H1 (cell line): ENCODE measurements around the gene VPS51. TPM values are rescaled to one million over a fixed set of nuclear protein-coding genes. Genes with fewer than 3 reads are reported as not detected.

Experiments
- CTCF ChIA-PET: fragments of 300-600 bp; sonication (Branson Sonifier 250); formaldehyde crosslinking; loops from one replicate; lab custom pipeline; 2021; ENCODE audit not compliant: partially characterized antibody; lab: Charles Lee
- POLR2A ChIA-PET: fragments of 300-600 bp; sonication (Branson Sonifier 250); formaldehyde crosslinking; loops from one replicate; lab custom pipeline; 2021; ENCODE audit warnings: inconsistent platforms; ENCODE audit not compliant: partially characterized antibody; lab: Charles Lee
- DNase-seq, 2 experiments: peaks; one replicate each; pipeline versions ENCODE4 v3.0.0 to v3.0.0-alpha.2; 2010 to 2022; ENCODE audit warnings: low spot score in 2 of 2, low read depth in 1 of 2, mixed read lengths in 1 of 2
- FAIRE-seq: peaks from 2 replicates; lab custom pipeline; 2011; peaks lifted over from hg19 to GRCh38; lab: Jason Lieb, UNC
- H2AFZ ChIP-seq: 2 replicates; pipeline ENCODE4 v1.8.1; 2012; ENCODE audit warnings: low read length, inconsistent platforms
- H2AK5ac ChIP-seq: 2 replicates; pipeline ENCODE4 v1.6.1; 2013; ENCODE audit warnings: low read depth, low read length
- H2BK120ac ChIP-seq: replicated peaks from 2 replicates; pipeline ENCODE3; 2013; ENCODE audit warnings: low read depth, low read length, inconsistent platforms
- H2BK12ac ChIP-seq: 2 replicates; pipeline ENCODE4 v1.6.1; 2013; ENCODE audit warnings: low read depth, low read length
- H2BK15ac ChIP-seq: 2 replicates; pipeline ENCODE4 v1.6.1; 2013; ENCODE audit warnings: low read length
- H2BK20ac ChIP-seq: 2 replicates; pipeline ENCODE4 v1.6.1; 2013; ENCODE audit warnings: low read length
- H2BK5ac ChIP-seq: 2 replicates; pipeline ENCODE4 v1.6.1; 2013; ENCODE audit warnings: low read depth, low read length
- H3K14ac ChIP-seq: 2 replicates; pipeline ENCODE4 v1.6.1; 2013; ENCODE audit warnings: inconsistent platforms; ENCODE audit not compliant: insufficient read length
- H3K18ac ChIP-seq: 2 replicates; pipeline ENCODE4 v1.6.1; 2013; ENCODE audit warnings: low read length; ENCODE audit errors: extremely low read depth
- H3K23ac ChIP-seq: 2 replicates; pipeline ENCODE4 v1.6.1; 2013; ENCODE audit warnings: inconsistent platforms; ENCODE audit not compliant: insufficient read length
- H3K23me2 ChIP-seq: 2 replicates; pipeline ENCODE4 v1.6.1; 2013; ENCODE audit warnings: low read depth, low read length
- H3K27ac ChIP-seq: 2 replicates; pipeline ENCODE4 v1.6.1; 2011; ENCODE audit warnings: low read depth, low read length, inconsistent platforms
- H3K27me3 ChIP-seq, 4 experiments: replicated peaks in 1 of 4; 1 replicate in 1 of 4; 2 replicates in 3 of 4; pipeline versions ENCODE4 v1.6.1 to v1.8.1; 2011 to 2013; ENCODE audit warnings: low read length in 3 of 4, mild to moderate bottlenecking in 3 of 4, inconsistent platforms in 2 of 4, mixed read lengths in 2 of 4, moderate library complexity in 1 of 4; ENCODE audit not compliant: control insufficient read depth in 3 of 4, insufficient read depth in 3 of 4; ENCODE audit errors: extremely low read depth in 1 of 4
- H3K36me3 ChIP-seq, 4 experiments: 2 replicates each; pipeline versions ENCODE4 v1.6.1 to v1.8.1; 2011 to 2013; ENCODE audit warnings: mild to moderate bottlenecking in 4 of 4, low read length in 3 of 4, moderate library complexity in 2 of 4, control low read depth in 1 of 4, inconsistent platforms in 1 of 4; ENCODE audit not compliant: insufficient read depth in 4 of 4, control insufficient read depth in 2 of 4
- H3K4ac ChIP-seq: replicated peaks from 2 replicates; pipeline ENCODE3; 2013; ENCODE audit warnings: low read length, low read depth, mixed read lengths, inconsistent platforms; ENCODE audit not compliant: insufficient read length
- H3K4me1 ChIP-seq, 4 experiments: replicated peaks in 1 of 4; 1 replicate in 1 of 4; 2 replicates in 3 of 4; pipeline versions ENCODE4 v1.6.1 to v1.8.1; 2011 to 2013; ENCODE audit warnings: low read length in 3 of 4, inconsistent platforms in 2 of 4, mixed read lengths in 1 of 4; ENCODE audit not compliant: insufficient read depth in 4 of 4, control insufficient read depth in 3 of 4
- H3K4me2 ChIP-seq, 2 experiments: 2 replicates each; pipeline versions ENCODE4 v1.6.1 to v1.8.1; 2011 to 2013; ENCODE audit warnings: low read depth in 2 of 2, low read length in 2 of 2, control low read depth in 1 of 2, inconsistent platforms in 1 of 2, mild to moderate bottlenecking in 1 of 2; ENCODE audit not compliant: insufficient read depth in 1 of 2
- H3K4me3 ChIP-seq, 4 experiments: fragments of 200-600, 300-600 bp in 1 of 4; sonication (generic), shearing (Covaris generic), sonication (Bioruptor Twin) in 1 of 4; 2 replicates each; pipeline versions ENCODE4 v1.5.1 to v1.8.1; 2011 to 2016; ENCODE audit warnings: low read length in 4 of 4, low read depth in 3 of 4, control low read depth in 2 of 4, inconsistent platforms in 2 of 4, mild to moderate bottlenecking in 2 of 4, mixed read lengths in 1 of 4, moderate library complexity in 1 of 4; ENCODE audit not compliant: insufficient read depth in 2 of 4; ENCODE audit errors: extremely low read depth in 1 of 4
- H3K56ac ChIP-seq: replicated peaks from 2 replicates; pipeline ENCODE3; 2013; ENCODE audit warnings: low read depth, mild to moderate bottlenecking, mixed read lengths, low read length, inconsistent platforms; ENCODE audit not compliant: insufficient read length
- H3K79me1 ChIP-seq: 2 replicates; pipeline ENCODE4 v1.6.1; 2013; ENCODE audit warnings: low read depth, low read length, control low read depth
- H3K79me2 ChIP-seq, 2 experiments: 2 replicates each; pipeline versions ENCODE4 v1.6.1 to v1.8.1; 2012 to 2013; ENCODE audit warnings: low read length in 2 of 2, mild to moderate bottlenecking in 2 of 2, inconsistent platforms in 1 of 2; ENCODE audit not compliant: insufficient read depth in 2 of 2, control insufficient read depth in 1 of 2
- H3K9ac ChIP-seq, 4 experiments: replicated peaks in 1 of 4; 1 replicate in 1 of 4; 2 replicates in 3 of 4; pipeline versions ENCODE4 v1.6.1 to v1.8.1; 2011 to 2013; ENCODE audit warnings: low read depth in 3 of 4, low read length in 3 of 4, control low read depth in 2 of 4, mild to moderate bottlenecking in 2 of 4, moderate library complexity in 2 of 4, inconsistent platforms in 1 of 4; ENCODE audit errors: extremely low read depth in 1 of 4
- H3K9me3 ChIP-seq, 2 experiments: 2 replicates each; pipeline versions ENCODE4 v1.6.1 to v1.8.1; 2012 to 2013; ENCODE audit warnings: mild to moderate bottlenecking in 2 of 2, moderate library complexity in 2 of 2, control low read depth in 1 of 2, inconsistent platforms in 1 of 2, low read depth in 1 of 2, low read length in 1 of 2, mixed read lengths in 1 of 2; ENCODE audit not compliant: insufficient read depth in 2 of 2
- H4K20me1 ChIP-seq, 2 experiments: replicated peaks in 1 of 2; 2 replicates each; pipeline versions ENCODE3 to v1.8.1; 2011 to 2013; ENCODE audit warnings: inconsistent platforms in 2 of 2, low read length in 2 of 2, mild to moderate bottlenecking in 1 of 2; ENCODE audit not compliant: insufficient read depth in 2 of 2, control insufficient read depth in 1 of 2
- H4K5ac ChIP-seq: 2 replicates; pipeline ENCODE4 v1.6.1; 2013; ENCODE audit warnings: low read length, low read depth, mixed read lengths, inconsistent platforms; ENCODE audit not compliant: insufficient read length
- H4K8ac ChIP-seq: 2 replicates; pipeline ENCODE4 v1.8.0; 2013; ENCODE audit warnings: mild to moderate bottlenecking, moderate library complexity, low read length, inconsistent platforms; ENCODE audit not compliant: insufficient read depth; ENCODE audit errors: extremely low read depth
- H4K91ac ChIP-seq: replicated peaks from 2 replicates; pipeline ENCODE3; 2013; ENCODE audit warnings: low read length, mixed read lengths, inconsistent platforms; ENCODE audit not compliant: insufficient read length
- CEBPB ChIP-seq: IDR thresholded peaks from 2 replicates; pipeline ENCODE4 v1.6.1; 2012; ENCODE audit warnings: low read depth, low read length
- SIN3A ChIP-seq, 2 experiments: IDR thresholded peaks in 1 of 2; conservative IDR thresholded peaks in 1 of 2; 2 replicates each; pipeline ENCODE4 v1.6.1; 2011 to 2012; ENCODE audit warnings: low read length in 2 of 2, improper control_type of control experiment in 1 of 2, low read depth in 1 of 2, mild to moderate bottlenecking in 1 of 2
- SP4 ChIP-seq: IDR thresholded peaks from 2 replicates; pipeline ENCODE4 v1.6.1; 2012; ENCODE audit warnings: low read length, inconsistent platforms
- WGBS, 2 experiments: shearing (Covaris generic) in 1 of 2; methylation state at CpG; one replicate each; pipeline versions ENCODE4 v1.1.6 to v1.1.7; 2013 to 2015; ENCODE audit warnings: low lambda C conversion rate in 2 of 2, mixed read lengths in 2 of 2, inconsistent platforms in 1 of 2, low coverage in 1 of 2, missing lambda C conversion rate in 1 of 2; ENCODE audit not compliant: insufficient replicate concordance in 2 of 2, insufficient coverage in 1 of 2, insufficient read length in 1 of 2; ENCODE audit errors: extremely low coverage in 1 of 2, missing lambda C conversion rate in 1 of 2; 5-methylcytosine and 5-hydroxymethylcytosine counted together
- polyA plus RNA-seq, 7 experiments: library from polyadenylated mRNA; depleted of rRNA in 3 of 7; stranded (reverse) in 5 of 7; unstranded in 2 of 7; fragments of >200 nt in 5 of 7; fragments of 200-250 nt in 2 of 7; gene quantifications; 1 replicate in 5 of 7; 2 replicates in 1 of 7; 4 replicates in 1 of 7; pipeline versions ENCODE4 v1.2.1 to v1.2.3, GENCODE V29; 2011 to 2013; ENCODE audit warnings: missing spikeins in 2 of 7, mixed read lengths in 2 of 7
- total RNA-seq: library from RNA; stranded (reverse); fragmentation: NEBNext Ultra II Directional; extraction: Animal tissue kit (Norgen Biotek cat#: 25700); gene quantifications from 2 replicates; pipeline ENCODE4 v1.2.1, GENCODE V29; 2021

The VPS51 gene
- total and polyA plus RNA-seq, 2 of the 8 experiments (the other 6 are each of a cell fraction or from before 2014, with no cell fraction given), result 97.4 to 142 TPM

DNA sequence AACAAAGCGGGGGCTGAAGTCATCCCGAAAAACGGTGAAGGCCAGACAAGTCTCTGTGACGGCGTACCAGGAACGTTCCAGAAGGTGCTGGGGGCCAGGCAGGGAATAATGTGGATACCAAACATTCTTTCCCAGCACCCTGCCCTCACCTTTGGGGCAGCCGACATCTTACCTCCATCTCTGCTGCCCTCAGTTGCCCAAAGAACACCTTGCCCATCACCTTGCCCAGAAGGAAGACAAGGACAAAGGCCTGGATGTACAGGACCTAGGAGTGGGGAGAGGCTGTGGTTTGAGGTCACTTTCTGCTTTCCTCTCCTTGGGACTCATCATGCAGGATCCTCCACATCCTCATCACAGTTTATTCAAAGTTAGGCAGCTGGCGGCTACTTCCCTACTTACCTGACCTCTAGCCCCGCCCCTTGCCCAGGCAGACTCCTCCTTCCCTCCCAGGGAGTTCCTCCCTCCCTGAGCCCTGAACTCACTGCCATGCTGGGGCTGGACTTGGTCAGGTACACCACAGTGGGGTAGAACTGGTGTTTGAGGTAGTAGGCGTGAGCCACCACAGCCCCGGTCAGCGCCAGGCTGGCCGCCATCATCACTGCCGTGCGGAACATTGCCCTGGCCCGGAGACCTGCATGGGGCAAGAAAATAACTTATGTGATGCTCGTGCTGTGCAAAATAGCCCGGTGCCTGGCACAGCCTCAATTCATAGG lies 37.1 kb downstream of the VPS51 start:
- Histone ChIP-seq H2AK5ac (no peak overlapping the region), H3K4me2 (peak overlapping the region; percentile 77 to 91), H3K9me3 (no peaks in the 10 kb centered on the region), H3K4ac (no peak overlapping the region), H3K4me1 (peaks cover 0 to 13% (median 7%) of the 10 kb centered on the region in 4 experiments; a peak in 6 of 7 replicates), H3K36me3 (peaks cover 11 to 30% (median 28%) of the 10 kb centered on the region in 4 experiments; a peak in 7 of 8 replicates), H3K18ac (no peak overlapping the region), H3K27me3 (no peaks in the 10 kb centered on the region), H3K27ac (peak overlapping the region; percentile 10; the same call in 1 of the 2 replicates), H3K23me2 (peaks cover 14% of the 10 kb centered on the region), H2BK5ac (peak overlapping the region; percentile 100; the same call in 1 of the 2 replicates), H3K56ac (no peak overlapping the region), H4K20me1 (peaks cover 0 to 14% of the 10 kb centered on the region in 2 experiments), H3K23ac (no peak overlapping the region), H3K9ac (peak overlapping the region in 3 of 4 experiments; percentile 10 to 98 (median 44); a peak in 3 of 7 replicates), H3K4me3 (peak overlapping the region; percentile 84 to 94 (median 88)), H2BK120ac (no peak overlapping the region), H2BK15ac (no peak overlapping the region; the same call in 1 of the 2 replicates), H4K8ac (no peak overlapping the region), H4K5ac (no peak overlapping the region), H3K79me1 (peaks cover 3% of the 10 kb centered on the region; the same call in 1 of the 2 replicates), H4K91ac (no peak overlapping the region), H3K79me2 (peaks cover 0 to 15% of the 10 kb centered on the region in 2 experiments; a peak in 1 of 4 replicates), H2BK20ac (no peak overlapping the region), H3K14ac (no peak overlapping the region), H2BK12ac (peak overlapping the region; percentile 23; the same call in 1 of the 2 replicates), H2AFZ (no peak overlapping the region)
- POLR2A ChIA-PET, result interaction anchor here (1.0 to 15.8 kb wide), 4 partner anchors 17 to 197 kb away, joined by 3 to 305 read pairs (median 12); partner anchors contain the start of genes FAU, GPHA2, MRPL49 and SPDYC
- DNase-seq (peak in 1 of 2 experiments; percentile 75), FAIRE-seq (no peak)
- CTCF ChIA-PET, result interaction anchor here (0.9 to 2.9 kb wide), 3 partner anchors 22 to 183 kb away, joined by 3 to 13 read pairs (median 3); partner anchors contain the start of gene TM7SF2
- TF ChIP-seq SIN3A (conservative IDR thresholded peaks at IDR 0.05 in 1 of 2, IDR thresholded peaks at IDR 0.05 in 1 of 2; ENCODE audit: low read depth in 1 of 2, low read length in 2 of 2) (0 out of 4 replicates have a peak, but pooled peaks of 1 of the 2 experiments have one; percentile 32), CEBPB (no peak), SP4 (0 out of 2 replicates have a peak, but pooled peaks have one; percentile 36)
- WGBS, 2 experiments, result 61% methylated on average over 18 of the region's 18 CpGs; no CpG with 5 or more reads in 1 of the 2 experiments
